Measurements from ENCODE around the gene SYNGR1. TPM values are rescaled to one million over a fixed set of nuclear protein-coding genes. Genes with fewer than 3 reads are reported as not detected.

The SYNGR1 gene
- polyA plus RNA-seq, 2 of the 4 experiments (the other 2 are of a cell fraction), result 6.7 to 14.5 TPM

DNA sequence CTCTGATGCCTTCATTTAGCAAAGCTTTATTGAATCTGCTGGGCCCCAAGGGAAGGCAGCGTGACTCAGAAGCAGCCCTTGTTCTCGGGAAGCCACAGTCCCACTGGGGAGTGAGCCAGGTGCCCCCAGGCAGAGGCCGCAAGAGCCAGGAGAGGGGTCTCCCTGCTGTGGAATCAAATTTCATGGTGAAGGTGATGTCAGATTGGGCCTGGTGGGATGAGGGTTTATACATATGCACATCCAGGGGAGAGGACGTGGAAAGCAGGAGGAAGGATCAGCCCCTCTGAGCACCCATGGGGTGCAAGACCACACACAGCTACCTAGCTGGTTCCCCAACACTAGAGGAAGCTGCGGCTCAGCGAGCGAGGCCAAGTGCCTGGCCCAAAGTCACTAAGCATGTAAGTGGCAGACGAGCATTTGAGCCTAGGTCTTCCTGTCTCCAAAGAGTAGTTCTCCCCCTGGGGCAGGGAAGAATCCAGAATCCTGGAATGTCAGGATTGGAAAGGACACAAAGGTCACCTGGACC is 2.0 kb downstream of the SYNGR1 start:
- Histone ChIP-seq H3K4me1 (peaks cover 4% of the 10 kb centered on the region; the same call in 1 of the 3 replicates), H3K4me3 (no peak overlapping the region), H3K9me3 (no peaks in the 10 kb centered on the region), H3K27ac (no peak overlapping the region), H3K4me2 (no peak overlapping the region)
- no peak for FAIRE-seq
- ChIA-PET POLR2A (no interaction called here), CTCF (interaction anchor here (0.7 to 0.9 kb wide), 2 partner anchors 35 to 45 kb away, joined by 3 read pairs; no protein-coding TSS in a partner anchor)
- ATAC-seq, result no peak
- DNase-seq (ENCODE audit: low read depth in 1 of 2, low spot score in 1 of 2), result no peak
- 91% methylated on average over 6 of the region's 8 CpGs for WGBS (ENCODE audit: missing lambda C conversion rate)
- TF ChIP-seq, protein P1, sequence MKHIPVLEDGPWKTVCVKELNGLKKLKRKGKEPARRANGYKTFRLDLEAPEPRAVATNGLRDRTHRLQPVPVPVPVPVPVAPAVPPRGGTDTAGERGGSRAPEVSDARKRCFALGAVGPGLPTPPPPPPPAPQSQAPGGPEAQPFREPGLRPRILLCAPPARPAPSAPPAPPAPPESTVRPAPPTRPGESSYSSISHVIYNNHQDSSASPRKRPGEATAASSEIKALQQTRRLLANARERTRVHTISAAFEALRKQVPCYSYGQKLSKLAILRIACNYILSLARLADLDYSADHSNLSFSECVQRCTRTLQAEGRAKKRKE (CRISPR knock-in tag; IDR thresholded peaks at IDR 0.05; ENCODE audit: low read depth), result no peak
- no peak for TF ChIP-seq NR3C1 (IDR thresholded peaks at IDR 0.05)
- TF ChIP-seq HDAC2 (IDR thresholded peaks at IDR 0.05), result no peak
- no peak for TF ChIP-seq POLR2A (IDR thresholded peaks at IDR 0.05; ENCODE audit: low read length)
- TF ChIP-seq, protein P2, sequence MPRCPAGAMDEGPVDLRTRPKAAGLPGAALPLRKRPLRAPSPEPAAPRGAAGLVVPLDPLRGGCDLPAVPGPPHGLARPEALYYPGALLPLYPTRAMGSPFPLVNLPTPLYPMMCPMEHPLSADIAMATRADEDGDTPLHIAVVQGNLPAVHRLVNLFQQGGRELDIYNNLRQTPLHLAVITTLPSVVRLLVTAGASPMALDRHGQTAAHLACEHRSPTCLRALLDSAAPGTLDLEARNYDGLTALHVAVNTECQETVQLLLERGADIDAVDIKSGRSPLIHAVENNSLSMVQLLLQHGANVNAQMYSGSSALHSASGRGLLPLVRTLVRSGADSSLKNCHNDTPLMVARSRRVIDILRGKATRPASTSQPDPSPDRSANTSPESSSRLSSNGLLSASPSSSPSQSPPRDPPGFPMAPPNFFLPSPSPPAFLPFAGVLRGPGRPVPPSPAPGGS (IDR thresholded peaks at IDR 0.05), result no peak
- TF ChIP-seq CEBPB (IDR thresholded peaks at IDR 0.05), result no peak
- no peak for TF ChIP-seq JUNB (IDR thresholded peaks at IDR 0.05)
- TF ChIP-seq ZSCAN20 (CRISPR knock-in tag; IDR thresholded peaks at IDR 0.05), result no peak
- TF ChIP-seq SMC3 (IDR thresholded peaks at IDR 0.05), result no peak
- TF ChIP-seq ESRRA (IDR thresholded peaks at IDR 0.05; ENCODE audit: borderline replicate concordance, low read length), result no peak
- TF ChIP-seq, protein P3, sequence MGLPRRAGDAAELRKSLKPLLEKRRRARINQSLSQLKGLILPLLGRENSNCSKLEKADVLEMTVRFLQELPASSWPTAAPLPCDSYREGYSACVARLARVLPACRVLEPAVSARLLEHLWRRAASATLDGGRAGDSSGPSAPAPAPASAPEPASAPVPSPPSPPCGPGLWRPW (IDR thresholded peaks at IDR 0.05), result no peak
- TF ChIP-seq MYC (IDR thresholded peaks at IDR 0.05; ENCODE audit: borderline replicate concordance, low read length), result no peak
- TF ChIP-seq, protein P4, sequence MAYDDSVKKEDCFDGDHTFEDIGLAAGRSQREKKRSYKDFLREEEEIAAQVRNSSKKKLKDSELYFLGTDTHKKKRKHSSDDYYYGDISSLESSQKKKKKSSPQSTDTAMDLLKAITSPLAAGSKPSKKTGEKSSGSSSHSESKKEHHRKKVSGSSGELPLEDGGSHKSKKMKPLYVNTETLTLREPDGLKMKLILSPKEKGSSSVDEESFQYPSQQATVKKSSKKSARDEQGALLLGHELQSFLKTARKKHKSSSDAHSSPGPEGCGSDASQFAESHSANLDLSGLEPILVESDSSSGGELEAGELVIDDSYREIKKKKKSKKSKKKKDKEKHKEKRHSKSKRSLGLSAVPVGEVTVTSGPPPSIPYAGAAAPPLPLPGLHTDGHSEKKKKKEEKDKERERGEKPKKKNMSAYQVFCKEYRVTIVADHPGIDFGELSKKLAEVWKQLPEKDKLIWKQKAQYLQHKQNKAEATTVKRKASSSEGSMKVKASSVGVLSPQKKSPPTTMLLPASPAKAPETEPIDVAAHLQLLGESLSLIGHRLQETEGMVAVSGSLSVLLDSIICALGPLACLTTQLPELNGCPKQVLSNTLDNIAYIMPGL (CRISPR knock-in tag; IDR thresholded peaks at IDR 0.05; ENCODE audit: borderline replicate concordance), result no peak
- no peak for TF ChIP-seq MAFK (IDR thresholded peaks at IDR 0.05; ENCODE audit: partially characterized antibody)
- TF ChIP-seq, protein P5, sequence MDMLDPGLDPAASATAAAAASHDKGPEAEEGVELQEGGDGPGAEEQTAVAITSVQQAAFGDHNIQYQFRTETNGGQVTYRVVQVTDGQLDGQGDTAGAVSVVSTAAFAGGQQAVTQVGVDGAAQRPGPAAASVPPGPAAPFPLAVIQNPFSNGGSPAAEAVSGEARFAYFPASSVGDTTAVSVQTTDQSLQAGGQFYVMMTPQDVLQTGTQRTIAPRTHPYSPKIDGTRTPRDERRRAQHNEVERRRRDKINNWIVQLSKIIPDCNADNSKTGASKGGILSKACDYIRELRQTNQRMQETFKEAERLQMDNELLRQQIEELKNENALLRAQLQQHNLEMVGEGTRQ (IDR thresholded peaks at IDR 0.05), result no peak
- no peak for TF ChIP-seq HOXA7 (CRISPR knock-in tag; IDR thresholded peaks at IDR 0.05)
- TF ChIP-seq HOXB5 (CRISPR knock-in tag; IDR thresholded peaks at IDR 0.05), result no peak
- TF ChIP-seq, protein P6, sequence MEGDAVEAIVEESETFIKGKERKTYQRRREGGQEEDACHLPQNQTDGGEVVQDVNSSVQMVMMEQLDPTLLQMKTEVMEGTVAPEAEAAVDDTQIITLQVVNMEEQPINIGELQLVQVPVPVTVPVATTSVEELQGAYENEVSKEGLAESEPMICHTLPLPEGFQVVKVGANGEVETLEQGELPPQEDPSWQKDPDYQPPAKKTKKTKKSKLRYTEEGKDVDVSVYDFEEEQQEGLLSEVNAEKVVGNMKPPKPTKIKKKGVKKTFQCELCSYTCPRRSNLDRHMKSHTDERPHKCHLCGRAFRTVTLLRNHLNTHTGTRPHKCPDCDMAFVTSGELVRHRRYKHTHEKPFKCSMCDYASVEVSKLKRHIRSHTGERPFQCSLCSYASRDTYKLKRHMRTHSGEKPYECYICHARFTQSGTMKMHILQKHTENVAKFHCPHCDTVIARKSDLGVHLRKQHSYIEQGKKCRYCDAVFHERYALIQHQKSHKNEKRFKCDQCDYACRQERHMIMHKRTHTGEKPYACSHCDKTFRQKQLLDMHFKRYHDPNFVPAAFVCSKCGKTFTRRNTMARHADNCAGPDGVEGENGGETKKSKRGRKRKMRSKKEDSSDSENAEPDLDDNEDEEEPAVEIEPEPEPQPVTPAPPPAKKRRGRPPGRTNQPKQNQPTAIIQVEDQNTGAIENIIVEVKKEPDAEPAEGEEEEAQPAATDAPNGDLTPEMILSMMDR (IDR thresholded peaks at IDR 0.05), result no peak

DNA sequence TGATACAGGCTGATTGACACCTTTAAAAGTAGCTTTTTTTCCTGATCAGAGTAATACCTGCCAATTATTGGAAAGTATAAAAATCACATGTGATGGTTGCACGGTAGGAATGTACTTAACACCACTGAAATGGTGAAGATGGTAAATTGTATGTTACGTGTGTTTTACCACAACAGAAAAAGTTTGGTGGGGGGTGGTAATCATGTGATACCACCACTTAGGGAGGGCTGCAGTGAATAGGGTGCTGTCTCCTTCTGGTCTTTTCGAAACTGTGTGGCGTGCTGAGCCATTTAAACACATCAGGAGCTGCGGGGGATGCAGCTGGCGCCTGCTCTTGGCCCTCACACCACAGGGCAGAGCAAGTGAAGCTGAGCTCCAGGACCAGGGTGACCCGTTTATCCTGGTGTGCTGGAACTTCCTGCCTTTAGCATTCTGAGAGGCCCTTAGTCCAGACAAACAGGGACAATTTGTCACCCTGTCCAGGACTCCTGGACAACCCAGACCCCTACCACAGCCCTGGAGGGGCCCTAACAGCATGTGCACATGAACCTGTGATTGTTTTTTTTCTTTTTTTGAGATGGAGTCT is 2.6 kb downstream of the SYNGR1 start:
- CTCF ChIA-PET, result interaction anchor here (0.7 kb wide), 1 partner anchor 44 kb away, joined by 3 read pairs; no protein-coding TSS in a partner anchor
- FAIRE-seq (no peak), ATAC-seq (no peak), DNase-seq (ENCODE audit: low read depth in 1 of 2, low spot score in 1 of 2) (no peak)
- no peak overlapping the region for H3K27ac ChIP-seq
- POLR2A ChIA-PET, result no interaction called here
- TF ChIP-seq, protein P7, sequence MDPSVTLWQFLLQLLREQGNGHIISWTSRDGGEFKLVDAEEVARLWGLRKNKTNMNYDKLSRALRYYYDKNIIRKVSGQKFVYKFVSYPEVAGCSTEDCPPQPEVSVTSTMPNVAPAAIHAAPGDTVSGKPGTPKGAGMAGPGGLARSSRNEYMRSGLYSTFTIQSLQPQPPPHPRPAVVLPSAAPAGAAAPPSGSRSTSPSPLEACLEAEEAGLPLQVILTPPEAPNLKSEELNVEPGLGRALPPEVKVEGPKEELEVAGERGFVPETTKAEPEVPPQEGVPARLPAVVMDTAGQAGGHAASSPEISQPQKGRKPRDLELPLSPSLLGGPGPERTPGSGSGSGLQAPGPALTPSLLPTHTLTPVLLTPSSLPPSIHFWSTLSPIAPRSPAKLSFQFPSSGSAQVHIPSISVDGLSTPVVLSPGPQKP (IDR thresholded peaks at IDR 0.05; ENCODE audit: low read depth, low read length), result no peak
- TF ChIP-seq, protein P5 (IDR thresholded peaks at IDR 0.05), result no peak
- TF ChIP-seq MAZ (IDR thresholded peaks at IDR 0.05; ENCODE audit: borderline replicate concordance, low read depth, low read length) (no peak), EHF (CRISPR knock-in tag; IDR thresholded peaks at IDR 0.05) (no peak), HOXA7 (CRISPR knock-in tag; IDR thresholded peaks at IDR 0.05) (no peak), KDM5A (IDR thresholded peaks at IDR 0.05) (no peak)
- TF ChIP-seq, protein P8, sequence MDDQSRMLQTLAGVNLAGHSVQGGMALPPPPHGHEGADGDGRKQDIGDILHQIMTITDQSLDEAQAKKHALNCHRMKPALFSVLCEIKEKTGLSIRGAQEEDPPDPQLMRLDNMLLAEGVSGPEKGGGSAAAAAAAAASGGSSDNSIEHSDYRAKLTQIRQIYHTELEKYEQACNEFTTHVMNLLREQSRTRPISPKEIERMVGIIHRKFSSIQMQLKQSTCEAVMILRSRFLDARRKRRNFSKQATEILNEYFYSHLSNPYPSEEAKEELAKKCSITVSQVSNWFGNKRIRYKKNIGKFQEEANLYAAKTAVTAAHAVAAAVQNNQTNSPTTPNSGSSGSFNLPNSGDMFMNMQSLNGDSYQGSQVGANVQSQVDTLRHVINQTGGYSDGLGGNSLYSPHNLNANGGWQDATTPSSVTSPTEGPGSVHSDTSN (IDR thresholded peaks at IDR 0.05), result no peak
- no peak overlapping the region for H3K4me2 ChIP-seq
- H3K4me3 ChIP-seq, result no peak overlapping the region
- 90% methylated on average over 7 of the region's 7 CpGs for WGBS (ENCODE audit: missing lambda C conversion rate)
- no peaks in the 10 kb centered on the region for H3K9me3 ChIP-seq
- H3K4me1 ChIP-seq, result peaks cover 4% of the 10 kb centered on the region; the same call in 1 of the 3 replicates

All from A549 (cell line).